ENCODE results near the gene DBN1. TPM values are rescaled to one million over a fixed set of nuclear protein-coding genes. Genes with fewer than 3 reads are reported as not detected.

The DBN1 gene
- total and polyA plus RNA-seq, 9 of the 15 experiments (the other 6 are each of a cell fraction or from before 2014, with no cell fraction given), result 0.25 to 87.2 (median 27.9) TPM

- TF ChIP-seq ZFX (CRISPR knock-in tag; IDR thresholded peaks at IDR 0.05) (no peak; the same call in 1 of the 2 replicates), ARID3B (CRISPR knock-in tag; IDR thresholded peaks at IDR 0.05; ENCODE audit: borderline replicate concordance) (no peak), DDX20 (tag; IDR thresholded peaks at IDR 0.05; ENCODE audit: low read depth) (no peak), CREB1 (IDR thresholded peaks at IDR 0.05) (no peak), CREB1 (CRISPR knock-in tag; IDR thresholded peaks at IDR 0.05) (no peak), SOX6 (IDR thresholded peaks at IDR 0.05) (no peak), PML (IDR thresholded peaks at IDR 0.05; ENCODE audit: low read length) (no peak), ERF (CRISPR knock-in tag; IDR thresholded peaks at IDR 0.05) (peak; percentile 82; the same call in 1 of the 2 replicates), POLR2G (IDR thresholded peaks at IDR 0.05; ENCODE audit: low read depth, low read length) (peak; percentile 77), ZNF134 (CRISPR knock-in tag; conservative IDR thresholded peaks at IDR 0.05) (no peak), SRSF3 (IDR thresholded peaks at IDR 0.05; ENCODE audit: insufficient read depth, low read length) (0 out of 2 replicates have a peak, but pooled peaks have one; percentile 29), ZNF311 (CRISPR knock-in tag; IDR thresholded peaks at IDR 0.05) (no peak), KAT8 (IDR thresholded peaks at IDR 0.05; ENCODE audit: low read depth) (no peak), PHF8 (IDR thresholded peaks at IDR 0.05; ENCODE audit: borderline replicate concordance, low read length) (peak; percentile 55; the same call in 1 of the 2 replicates), CC2D1A (IDR thresholded peaks at IDR 0.05) (no peak), DNMT1 (IDR thresholded peaks at IDR 0.05) (no peak), ZNF444 (CRISPR knock-in tag; IDR thresholded peaks at IDR 0.05) (no peak), ZBTB17 (CRISPR knock-in tag; IDR thresholded peaks at IDR 0.05) (no peak), GTF2A2 (tag; IDR thresholded peaks at IDR 0.05) (no peak), SMAD3 (CRISPR knock-in tag; conservative IDR thresholded peaks at IDR 0.05) (no peak), SIN3A (IDR thresholded peaks at IDR 0.05; ENCODE audit: borderline replicate concordance in 2 of 2, control insufficient read depth in 1 of 2, low read depth in 2 of 2, low read length in 2 of 2) (0 out of 4 replicates have a peak, but pooled peaks of 1 of the 2 experiments have one; percentile 50), BRCA1 (IDR thresholded peaks at IDR 0.05) (no peak), BRCA1 (CRISPR knock-in tag; IDR thresholded peaks at IDR 0.05) (no peak), HMGN3 (IDR thresholded peaks at IDR 0.05; ENCODE audit: borderline replicate concordance, extremely low read depth, insufficient read length, low read depth, low read length) (peak; percentile 63), ZBED1 (IDR thresholded peaks at IDR 0.05) (no peak), FIP1L1 (IDR thresholded peaks at IDR 0.05; ENCODE audit: low read depth, low read length, poor library complexity, severe bottlenecking) (peak; percentile 46), MAFF (IDR thresholded peaks at IDR 0.05; ENCODE audit: low read length) (no peak), ETV6 (IDR thresholded peaks at IDR 0.05; ENCODE audit: borderline replicate concordance in 1 of 2, low read depth in 2 of 2, low read length in 1 of 2) (no peak), ETV6 (CRISPR knock-in tag; IDR thresholded peaks at IDR 0.05; ENCODE audit: borderline replicate concordance) (no peak), SETDB1 (IDR thresholded peaks at IDR 0.05; ENCODE audit: low read length) (no peak), SMARCB1 (IDR thresholded peaks at IDR 0.05; ENCODE audit: insufficient read length, low read depth) (no peak), ZNF384 (IDR thresholded peaks at IDR 0.05; ENCODE audit: low read depth, low read length) (no peak), EP400 (IDR thresholded peaks at IDR 0.05) (peak; percentile 60; the same call in 1 of the 2 replicates)
Measured at GRCh38 chr5:177426566-177427210, 46.7 kb downstream of the DBN1 start, which contains the start of gene GRK6 (continued).

All from K562 (cell line).